Measurements from ENCODE around the gene DPP10. TPM values are rescaled to one million over a fixed set of nuclear protein-coding genes. Genes with fewer than 3 reads are reported as not detected.
"Not testable (repeated sequence)": the region's sequence is repeated elsewhere in the genome, so short reads cannot be mapped to it uniquely, and the experiment has no call there.

The DPP10 gene
- not detected for total RNA-seq

DNA sequence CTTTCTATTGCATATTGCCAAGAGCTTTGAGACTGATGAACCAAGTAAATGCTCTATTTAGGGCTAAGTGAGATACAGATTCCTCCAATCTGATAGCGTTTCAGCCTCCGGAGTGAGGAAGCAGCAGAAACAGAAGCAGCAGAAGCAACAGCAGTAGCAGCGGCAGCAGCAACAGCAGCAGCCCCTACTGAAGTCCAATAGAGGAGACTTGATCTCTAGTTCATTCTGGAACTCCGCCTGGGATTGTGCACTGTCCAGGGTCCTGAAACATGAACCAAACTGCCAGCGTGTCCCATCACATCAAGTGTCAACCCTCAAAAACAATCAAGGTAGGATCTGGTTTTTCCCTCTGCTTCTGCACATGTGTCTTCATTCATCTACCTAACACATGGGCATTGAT is at the start of gene DPP10:
TSS of gene DPP10 (plus strand) at position 132 of the 400 bp plus-strand sequence.
- no peaks in the 10 kb centered on the region for H3K4me1 ChIP-seq (ENCODE audit: control insufficient read depth in 1 of 2, low read depth in 2 of 2)
- ATAC-seq (ENCODE audit: insufficient number of reproducible peaks, low FRiP score, low read depth) (no peak), DNase-seq (ENCODE audit: low spot score) (no peak)
- no peaks in the 10 kb centered on the region for H3K9me3 ChIP-seq
- no peak within 1 kb of the TSS for H3K4me3 ChIP-seq
- TF ChIP-seq, protein P1, sequence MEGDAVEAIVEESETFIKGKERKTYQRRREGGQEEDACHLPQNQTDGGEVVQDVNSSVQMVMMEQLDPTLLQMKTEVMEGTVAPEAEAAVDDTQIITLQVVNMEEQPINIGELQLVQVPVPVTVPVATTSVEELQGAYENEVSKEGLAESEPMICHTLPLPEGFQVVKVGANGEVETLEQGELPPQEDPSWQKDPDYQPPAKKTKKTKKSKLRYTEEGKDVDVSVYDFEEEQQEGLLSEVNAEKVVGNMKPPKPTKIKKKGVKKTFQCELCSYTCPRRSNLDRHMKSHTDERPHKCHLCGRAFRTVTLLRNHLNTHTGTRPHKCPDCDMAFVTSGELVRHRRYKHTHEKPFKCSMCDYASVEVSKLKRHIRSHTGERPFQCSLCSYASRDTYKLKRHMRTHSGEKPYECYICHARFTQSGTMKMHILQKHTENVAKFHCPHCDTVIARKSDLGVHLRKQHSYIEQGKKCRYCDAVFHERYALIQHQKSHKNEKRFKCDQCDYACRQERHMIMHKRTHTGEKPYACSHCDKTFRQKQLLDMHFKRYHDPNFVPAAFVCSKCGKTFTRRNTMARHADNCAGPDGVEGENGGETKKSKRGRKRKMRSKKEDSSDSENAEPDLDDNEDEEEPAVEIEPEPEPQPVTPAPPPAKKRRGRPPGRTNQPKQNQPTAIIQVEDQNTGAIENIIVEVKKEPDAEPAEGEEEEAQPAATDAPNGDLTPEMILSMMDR (IDR thresholded peaks at IDR 0.05), result no peak
- H3K27ac ChIP-seq, result no peak within 1 kb of the TSS
- no peaks in the 10 kb centered on the region for H3K27me3 ChIP-seq (replicated peaks; ENCODE audit: insufficient read depth)
- no peaks in the 10 kb centered on the region for H3K36me3 ChIP-seq

DNA sequence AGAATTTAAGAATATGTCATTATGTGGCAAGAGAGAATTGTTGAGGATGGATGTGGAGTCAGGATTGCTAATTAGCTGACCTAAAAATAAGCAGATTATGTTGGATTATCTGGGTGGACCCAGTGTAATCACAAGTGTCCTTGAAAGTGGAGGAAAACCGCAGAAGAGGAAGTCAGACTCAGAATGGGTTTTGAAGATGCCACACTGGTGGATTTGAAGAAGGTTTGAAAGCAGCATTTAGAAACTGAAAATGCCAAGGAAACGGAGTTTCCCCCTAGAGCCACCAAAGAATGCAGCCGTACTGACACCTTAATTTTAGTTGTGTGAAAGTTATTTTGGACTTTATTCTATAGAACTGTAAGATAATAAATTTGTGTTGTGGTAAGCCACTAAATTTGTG is 41.6 kb upstream of the DPP10 start:
- Histone ChIP-seq H3K9me3 (no peaks in the 10 kb centered on the region), H3K27ac (no peak overlapping the region), H3K36me3 (no peaks in the 10 kb centered on the region), H3K4me3 (no peak overlapping the region), H3K4me1 (ENCODE audit: control insufficient read depth in 1 of 2, low read depth in 2 of 2) (peaks cover 0 to 3% of the 10 kb centered on the region in 2 donors), H3K27me3 (replicated peaks; ENCODE audit: insufficient read depth) (no peaks in the 10 kb centered on the region)
- DNase-seq (ENCODE audit: low spot score) (no peak), ATAC-seq (ENCODE audit: insufficient number of reproducible peaks, low FRiP score, low read depth) (no peak)
- TF ChIP-seq, protein P1 (IDR thresholded peaks at IDR 0.05), result no peak

DNA sequence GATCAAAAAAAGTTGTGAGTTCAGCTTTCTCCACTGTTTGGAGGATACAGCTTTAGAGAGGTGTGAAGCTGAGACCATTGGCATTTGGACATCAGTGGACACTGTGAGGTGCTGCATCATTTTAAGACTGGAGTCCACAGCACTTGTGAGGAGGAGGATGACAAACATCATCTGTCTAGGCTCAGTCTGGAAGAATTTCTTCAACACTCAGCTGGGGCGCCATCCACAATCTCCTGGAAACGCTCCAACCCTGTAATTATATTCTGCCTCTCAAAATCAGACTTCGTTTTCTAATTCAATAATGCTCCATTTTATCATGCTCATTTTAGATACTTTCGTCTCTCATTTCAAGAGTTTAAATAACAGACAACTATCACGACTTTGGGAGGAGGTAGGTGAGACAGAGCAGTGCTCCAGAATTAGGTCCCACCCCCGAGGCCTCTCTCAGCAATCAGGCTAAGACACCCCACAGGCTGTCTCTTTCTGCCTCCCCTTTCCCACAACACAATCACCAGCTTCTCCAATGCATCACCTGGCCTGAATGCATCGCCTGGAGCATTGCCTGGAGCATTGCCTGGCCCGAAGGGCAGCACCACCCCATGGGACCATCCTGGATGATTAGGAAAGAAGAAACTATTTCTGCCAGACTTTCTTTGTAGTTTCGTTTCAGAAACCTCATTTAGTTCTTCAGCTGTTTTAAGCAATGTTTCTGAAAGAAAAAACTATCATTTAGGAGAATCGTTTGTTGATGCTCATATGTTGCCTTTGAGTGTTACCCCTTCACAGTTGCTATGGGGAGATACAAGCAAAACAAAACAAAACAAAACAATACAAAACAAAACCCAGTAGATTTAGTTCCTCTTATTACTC is 37.0 kb upstream of the DPP10 start:
- DNase-seq (ENCODE audit: low spot score) (no peak), ATAC-seq (ENCODE audit: insufficient number of reproducible peaks, low FRiP score, low read depth) (no peak)
- Histone ChIP-seq H3K27ac (no peak overlapping the region), H3K4me3 (no peak overlapping the region), H3K36me3 (no peaks in the 10 kb centered on the region), H3K9me3 (no peaks in the 10 kb centered on the region), H3K27me3 (replicated peaks; ENCODE audit: insufficient read depth) (no peaks in the 10 kb centered on the region), H3K4me1 (ENCODE audit: control insufficient read depth in 1 of 2, low read depth in 2 of 2) (no peaks in the 10 kb centered on the region)
- TF ChIP-seq, protein P1 (IDR thresholded peaks at IDR 0.05), result no peak

DNA sequence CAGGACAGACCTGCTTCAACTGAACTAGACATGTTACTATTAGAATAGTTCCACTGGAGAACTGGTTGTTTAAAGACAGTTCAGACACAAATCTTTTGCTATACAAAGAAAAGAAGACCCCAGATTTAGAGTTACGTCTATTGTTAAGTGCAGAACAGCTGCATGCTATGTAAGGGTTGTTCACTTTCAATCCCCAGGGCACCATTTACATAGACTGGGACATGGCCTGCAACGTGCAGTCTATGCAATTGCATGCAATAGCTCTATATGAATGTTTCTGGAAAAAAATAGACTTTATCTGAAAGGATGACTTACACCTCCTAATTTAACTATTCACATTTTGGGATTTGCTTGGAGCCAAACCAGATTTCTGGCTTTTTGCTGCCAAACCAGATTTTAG is 36.1 kb upstream of the DPP10 start:
- no peaks in the 10 kb centered on the region for H3K4me1 ChIP-seq (ENCODE audit: control insufficient read depth in 1 of 2, low read depth in 2 of 2)
- TF ChIP-seq, protein P1 (IDR thresholded peaks at IDR 0.05), result no peak
- no peak overlapping the region for H3K4me3 ChIP-seq
- no peak for ATAC-seq (ENCODE audit: insufficient number of reproducible peaks, low FRiP score, low read depth)
- no peak for DNase-seq (ENCODE audit: low spot score)
- H3K27ac ChIP-seq, result no peak overlapping the region
- no peaks in the 10 kb centered on the region for H3K9me3 ChIP-seq
- no peaks in the 10 kb centered on the region for H3K27me3 ChIP-seq (replicated peaks; ENCODE audit: insufficient read depth)
- H3K36me3 ChIP-seq, result no peaks in the 10 kb centered on the region

DNA sequence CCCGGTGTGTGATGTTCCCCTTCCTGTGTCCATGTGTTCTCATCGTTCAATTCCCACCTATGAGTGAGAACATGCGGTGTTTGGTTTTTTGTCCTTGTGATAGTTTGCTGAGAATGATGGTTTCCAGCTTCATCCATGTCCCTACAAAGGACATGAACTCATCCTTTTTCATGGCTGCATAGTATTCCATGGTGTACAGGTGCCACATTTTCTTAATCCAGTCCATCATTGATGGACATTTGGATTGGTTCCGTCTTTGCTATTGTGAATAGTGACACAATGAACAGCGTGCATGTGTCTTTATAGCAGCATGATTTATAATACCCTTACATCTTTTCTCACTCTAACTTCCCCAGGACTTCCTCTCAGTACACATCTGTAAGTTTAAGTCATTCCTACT is 35.1 kb upstream of the DPP10 start:
- DNase-seq (ENCODE audit: low spot score); H3K36me3 ChIP-seq; H3K4me1 ChIP-seq (ENCODE audit: control insufficient read depth in 1 of 2, low read depth in 2 of 2); ATAC-seq (ENCODE audit: insufficient number of reproducible peaks, low FRiP score, low read depth); H3K27ac ChIP-seq; H3K27me3 ChIP-seq (replicated peaks; ENCODE audit: insufficient read depth); H3K9me3 ChIP-seq; H3K4me3 ChIP-seq: not testable (repeated sequence)
